Liver (tissue), 9 donors: ENCODE data around the gene NRG2. TPM values are rescaled to one million over a fixed set of nuclear protein-coding genes. Genes with fewer than 3 reads are reported as not detected.

Source experiments
- DNase-seq: peaks from one replicate; pipeline ENCODE4 v3.0.0-alpha.2; 2017; ENCODE audit warnings: low spot score
- H3K27ac ChIP-seq, 2 donors: one replicate each; pipeline ENCODE4 v1.7.0; 2013; ENCODE audit warnings: inconsistent platforms in 2 of 2, low read length in 2 of 2, control low read depth in 1 of 2, low read depth in 1 of 2, mild to moderate bottlenecking in 1 of 2
- H3K27me3 ChIP-seq, 4 donors: one replicate each; pipeline versions ENCODE4 v1.6.1 to v1.7.0; 2013; ENCODE audit warnings: low read length in 3 of 4, inconsistent platforms in 1 of 4, mild to moderate bottlenecking in 1 of 4, moderate library complexity in 1 of 4; ENCODE audit not compliant: control insufficient read depth in 4 of 4, insufficient read depth in 4 of 4
- H3K36me3 ChIP-seq, 4 donors: one replicate each; pipeline versions ENCODE4 v1.6.1 to v1.7.0; 2013; ENCODE audit warnings: low read length in 3 of 4, mild to moderate bottlenecking in 3 of 4, low read depth in 1 of 4, moderate library complexity in 1 of 4; ENCODE audit not compliant: control insufficient read depth in 4 of 4, insufficient read depth in 3 of 4
- H3K4me1 ChIP-seq, 4 donors: one replicate each; pipeline versions ENCODE4 v1.6.1 to v1.7.0; 2013; ENCODE audit warnings: low read length in 3 of 4, mild to moderate bottlenecking in 3 of 4, moderate library complexity in 1 of 4; ENCODE audit not compliant: control insufficient read depth in 4 of 4, insufficient read depth in 4 of 4
- H3K4me3 ChIP-seq, 3 donors: one replicate each; pipeline versions ENCODE4 v1.6.1 to v1.7.0; 2013; ENCODE audit warnings: low read length in 3 of 3, control low read depth in 1 of 3, low read depth in 1 of 3, mild to moderate bottlenecking in 1 of 3
- H3K9ac ChIP-seq, 2 donors: one replicate each; pipeline ENCODE4 v1.7.0; 2013; ENCODE audit warnings: low read length in 2 of 2, mild to moderate bottlenecking in 2 of 2, moderate library complexity in 2 of 2, control low read depth in 1 of 2, low read depth in 1 of 2
- H3K9me3 ChIP-seq, 4 donors: one replicate each; pipeline versions ENCODE4 v1.6.1 to v1.7.0; 2013; ENCODE audit warnings: low read length in 3 of 4; ENCODE audit not compliant: control insufficient read depth in 4 of 4
- EGR1 ChIP-seq, 2 donors: IDR thresholded peaks; 2 replicates each; pipeline ENCODE4 v1.6.1; 2016 to 2018; ENCODE audit warnings: antibody characterized with exemption in 2 of 2, low read depth in 2 of 2
- FOXA1 ChIP-seq: IDR thresholded peaks from 2 replicates; pipeline ENCODE4 v1.6.1; 2016; ENCODE audit warnings: antibody characterized with exemption
- FOXA2 ChIP-seq: IDR thresholded peaks from 2 replicates; pipeline ENCODE4 v1.6.1; 2016; ENCODE audit warnings: antibody characterized with exemption
- HNF4A ChIP-seq, 2 donors: conservative IDR thresholded peaks; 2 replicates each; pipeline ENCODE4 v1.6.1; 2016; ENCODE audit warnings: antibody characterized with exemption in 2 of 2, mild to moderate bottlenecking in 2 of 2
- HNF4G ChIP-seq: IDR thresholded peaks from 2 replicates; pipeline ENCODE4 v1.6.1; 2016; ENCODE audit warnings: antibody characterized with exemption
- REST ChIP-seq: IDR thresholded peaks from 2 replicates; pipeline ENCODE4 v1.6.1; 2016; ENCODE audit warnings: antibody characterized with exemption, mild to moderate bottlenecking
- SP1 ChIP-seq: IDR thresholded peaks from 2 replicates; pipeline ENCODE4 v1.6.1; 2018; ENCODE audit warnings: antibody characterized with exemption, mild to moderate bottlenecking
- TAF1 ChIP-seq: conservative IDR thresholded peaks from 2 replicates; pipeline ENCODE4 v1.6.1; 2016; ENCODE audit warnings: antibody characterized with exemption, mild to moderate bottlenecking
- YY1 ChIP-seq: IDR thresholded peaks from 2 replicates; pipeline ENCODE4 v1.6.1; 2016; ENCODE audit warnings: antibody characterized with exemption, mild to moderate bottlenecking
- WGBS: extraction: QIAGEN DNeasy Blood & Tissue Kit; methylation state at CpG from one replicate; pipeline ENCODE4 v1.1.7; 2013; 5-methylcytosine and 5-hydroxymethylcytosine counted together
- polyA plus RNA-seq, 2 donors: library from polyadenylated mRNA; stranded (reverse) in 1 of 2; unstranded in 1 of 2; fragments of 200-250 nt in 1 of 2; fragments of >200 nt in 1 of 2; fragmentation: Nextera tagmentation in 1 of 2; extraction: Ambion mirVana in 1 of 2; gene quantifications; one replicate each; pipeline versions ENCODE4 v1.2.1 to v1.2.3, GENCODE V29; 2013 to 2015
- total RNA-seq, 2 donors: library from RNA; depleted of rRNA; stranded (reverse); fragments of >200 nt; gene quantifications; one replicate each; pipeline ENCODE4 v1.2.3, GENCODE V29; 2014
- TF ChIP-seq, protein P1 (sequence below): IDR thresholded peaks from 2 replicates; pipeline ENCODE4 v1.6.1; 2016; ENCODE audit warnings: antibody characterized with exemption
- TF ChIP-seq, protein P2 (sequence below): IDR thresholded peaks from 2 replicates; pipeline ENCODE4 v1.6.1; 2016; ENCODE audit warnings: antibody characterized with exemption
- TF ChIP-seq, protein P3 (sequence below): fragments of 150-350 bp; IDR thresholded peaks from 2 replicates; pipeline ENCODE4 v1.5.1; 2017; ENCODE audit warnings: improper control_type of control experiment, low read depth, low read length; ENCODE audit not compliant: missing input control
- donor health status: healthy.
- donor health status: healthy.
- donor health status: healthy.
- donor health status: healthy.
- donor health status: healthy.

Gene NRG2
- total and polyA plus RNA-seq, 4 donors: 0.07 to 0.08 TPM; not detected in 2

DNA sequence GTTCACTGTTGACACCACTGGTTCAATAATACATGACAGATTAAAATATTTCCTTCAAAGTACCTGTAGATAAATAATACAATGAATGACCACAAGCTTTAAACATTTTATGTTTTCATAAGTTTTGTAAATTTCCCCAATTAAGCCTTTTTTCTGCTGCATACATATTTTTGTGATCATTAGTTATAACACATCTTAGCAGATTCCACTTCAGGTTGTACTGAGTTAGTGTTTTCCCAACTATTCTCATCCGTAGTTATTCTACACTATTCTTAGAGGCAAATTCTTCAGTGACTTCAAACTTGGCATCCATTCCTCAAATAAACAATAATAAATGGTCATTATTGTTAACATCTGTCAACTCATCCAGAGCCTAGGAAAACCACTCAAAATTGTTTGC lies 100.9 kb downstream of the NRG2 start:
- Histone ChIP-seq H3K9ac (no peak overlapping the region), H3K27ac (no peak overlapping the region), H3K27me3 (no peaks in the 10 kb centered on the region), H3K4me1 (no peaks in the 10 kb centered on the region), H3K4me3 (no peak overlapping the region), H3K36me3 (no peaks in the 10 kb centered on the region), H3K9me3 (peaks cover 0 to 19% (median 2%) of the 10 kb centered on the region in 4 donors)
- TF ChIP-seq, protein P1, sequence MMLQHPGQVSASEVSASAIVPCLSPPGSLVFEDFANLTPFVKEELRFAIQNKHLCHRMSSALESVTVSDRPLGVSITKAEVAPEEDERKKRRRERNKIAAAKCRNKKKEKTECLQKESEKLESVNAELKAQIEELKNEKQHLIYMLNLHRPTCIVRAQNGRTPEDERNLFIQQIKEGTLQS: no peak
- TF ChIP-seq, protein P2, sequence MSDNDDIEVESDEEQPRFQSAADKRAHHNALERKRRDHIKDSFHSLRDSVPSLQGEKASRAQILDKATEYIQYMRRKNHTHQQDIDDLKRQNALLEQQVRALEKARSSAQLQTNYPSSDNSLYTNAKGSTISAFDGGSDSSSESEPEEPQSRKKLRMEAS: no peak
- no peak for TF ChIP-seq FOXA1
- TF ChIP-seq YY1: no peak
- WGBS: 73% methylated on average over 1 of the region's 1 CpG
- no peak for DNase-seq

DNA sequence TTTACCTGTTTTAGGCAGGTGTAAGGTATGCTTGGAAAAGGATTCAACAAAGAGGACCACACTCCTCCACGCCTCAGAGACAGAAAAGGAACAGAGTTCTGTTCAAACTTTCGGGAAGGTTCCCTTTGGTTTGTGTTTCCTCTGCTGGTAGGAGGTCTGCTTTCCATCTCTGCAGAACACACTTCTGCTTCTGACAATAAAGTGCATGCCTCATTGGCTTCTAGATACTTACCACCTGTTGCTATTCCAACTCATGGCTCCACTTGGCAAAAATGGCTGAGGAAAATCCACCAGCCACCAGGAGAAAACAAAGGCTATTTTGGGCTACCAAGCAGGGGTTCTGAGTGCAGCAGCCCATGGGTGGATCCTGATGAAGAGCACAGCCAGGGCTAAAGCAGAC lies 112.7 kb downstream of the NRG2 start:
- H3K9me3 ChIP-seq: no peaks in the 10 kb centered on the region
- H3K27me3 ChIP-seq: peaks cover 0 to 5% (median 0%) of the 10 kb centered on the region in 4 donors
- H3K27ac ChIP-seq: no peak overlapping the region
- no peak overlapping the region for H3K9ac ChIP-seq
- DNase-seq: no peak
- H3K36me3 ChIP-seq: no peaks in the 10 kb centered on the region
- TF ChIP-seq YY1 (no peak), TAF1 (no peak)
- TF ChIP-seq, protein P2: no peak
- TF ChIP-seq, protein P3, sequence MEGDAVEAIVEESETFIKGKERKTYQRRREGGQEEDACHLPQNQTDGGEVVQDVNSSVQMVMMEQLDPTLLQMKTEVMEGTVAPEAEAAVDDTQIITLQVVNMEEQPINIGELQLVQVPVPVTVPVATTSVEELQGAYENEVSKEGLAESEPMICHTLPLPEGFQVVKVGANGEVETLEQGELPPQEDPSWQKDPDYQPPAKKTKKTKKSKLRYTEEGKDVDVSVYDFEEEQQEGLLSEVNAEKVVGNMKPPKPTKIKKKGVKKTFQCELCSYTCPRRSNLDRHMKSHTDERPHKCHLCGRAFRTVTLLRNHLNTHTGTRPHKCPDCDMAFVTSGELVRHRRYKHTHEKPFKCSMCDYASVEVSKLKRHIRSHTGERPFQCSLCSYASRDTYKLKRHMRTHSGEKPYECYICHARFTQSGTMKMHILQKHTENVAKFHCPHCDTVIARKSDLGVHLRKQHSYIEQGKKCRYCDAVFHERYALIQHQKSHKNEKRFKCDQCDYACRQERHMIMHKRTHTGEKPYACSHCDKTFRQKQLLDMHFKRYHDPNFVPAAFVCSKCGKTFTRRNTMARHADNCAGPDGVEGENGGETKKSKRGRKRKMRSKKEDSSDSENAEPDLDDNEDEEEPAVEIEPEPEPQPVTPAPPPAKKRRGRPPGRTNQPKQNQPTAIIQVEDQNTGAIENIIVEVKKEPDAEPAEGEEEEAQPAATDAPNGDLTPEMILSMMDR: no peak
- H3K4me1 ChIP-seq: no peaks in the 10 kb centered on the region
- no peak overlapping the region for H3K4me3 ChIP-seq
- 84% methylated on average over 2 of the region's 2 CpGs for WGBS

GRCh38 chr5:139926797-139927503 lies 116.1 kb downstream of the NRG2 start:
- Histone ChIP-seq H3K4me3 (no peak overlapping the region), H3K27me3 (peaks cover 0 to 3% (median 0%) of the 10 kb centered on the region in 4 donors), H3K4me1 (no peaks in the 10 kb centered on the region), H3K9me3 (no peaks in the 10 kb centered on the region), H3K27ac (no peak overlapping the region), H3K9ac (no peak overlapping the region), H3K36me3 (no peaks in the 10 kb centered on the region)
- 79% methylated on average over 3 of the region's 3 CpGs for WGBS
- TF ChIP-seq SP1 (no peak), HNF4G (no peak), HNF4A (conservative IDR thresholded peaks at IDR 0.05) (no peak), EGR1 (IDR thresholded peaks at IDR 0.05; ENCODE audit: low read depth in 2 of 2) (no peak), FOXA2 (no peak), REST (no peak)
- TF ChIP-seq, protein P3: no peak
- no peak for DNase-seq
